HG02852 (cell line): ENCODE results near the gene SERPINB1.

ENCODE experiments used
- ATAC-seq: cut with Tn5 transposase; IDR thresholded peaks from one replicate; pipeline ENCODE4 v1.9.1; 2021; ENCODE audit warnings: mild to moderate bottlenecking, moderate library complexity; ENCODE audit not compliant: unreplicated experiment

SERPINB1 gene

GRCh38 chr6:2795162-2795561, 46.5 kb downstream of the SERPINB1 start:
- ATAC-seq = no peak

GRCh38 chr6:2794171-2794730, 47.4 kb downstream of the SERPINB1 start:
- no peak for ATAC-seq

GRCh38 chr6:2793534-2794151, 48.0 kb downstream of the SERPINB1 start:
- no peak for ATAC-seq

- ATAC-seq = no peak
Measured at GRCh38 chr6:2792330-2793110, 49.1 kb downstream of the SERPINB1 start.

- ATAC-seq = no peak
Measured at GRCh38 chr6:2791450-2791974, 50.2 kb downstream of the SERPINB1 start.

- ATAC-seq = no peak
Measured at GRCh38 chr6:2790588-2791449, 50.8 kb downstream of the SERPINB1 start.

GRCh38 chr6:2786269-2786668, 55.4 kb downstream of the SERPINB1 start:
- ATAC-seq = no peak

- ATAC-seq = no peak
Measured at GRCh38 chr6:2784930-2785329, 56.7 kb downstream of the SERPINB1 start.

- no peak for ATAC-seq
Measured at GRCh38 chr6:2784061-2784460, 57.6 kb downstream of the SERPINB1 start.

GRCh38 chr6:2783188-2783963, 58.3 kb downstream of the SERPINB1 start:
- no peak for ATAC-seq

GRCh38 chr6:2782825-2783187, 58.9 kb downstream of the SERPINB1 start:
- no peak for ATAC-seq

GRCh38 chr6:2782356-2782708, 59.3 kb downstream of the SERPINB1 start:
- no peak for ATAC-seq
